ENCODE data around the gene GTF3C5. TPM values are rescaled to one million over a fixed set of nuclear protein-coding genes. Genes with fewer than 3 reads are reported as not detected.

GTF3C5 gene
- polyA plus RNA-seq, 1 of the 3 experiments (the other 2 are of a cell fraction) = 57.3 TPM

GRCh38 chr9:133063500-133064231 lies 32.9 kb downstream of the GTF3C5 start:
- Histone ChIP-seq H2AFZ (ENCODE audit: low read depth) (no peak overlapping the region), H3K4me2 (no peak overlapping the region), H3K4me1 (ENCODE audit: control insufficient read depth in 1 of 2, insufficient read depth in 2 of 2, low read depth in 1 of 2, low read length in 1 of 2) (peaks cover 0 to 20% of the 10 kb centered on the region in 2 experiments; a peak in 1 of 4 replicates), H3F3A (replicated peaks; ENCODE audit: insufficient read depth) (no peaks in the 10 kb centered on the region), H3K4me3 (ENCODE audit: low read depth in 2 of 2, low read length in 1 of 2) (no peak overlapping the region), H4K20me1 (ENCODE audit: insufficient read depth) (no peaks in the 10 kb centered on the region), H3K9ac (no peak overlapping the region), H3K36me3 (replicated peaks in 1 of 2; ENCODE audit: control insufficient read depth in 1 of 2, insufficient read depth in 2 of 2, low read length in 1 of 2) (no peaks in the 10 kb centered on the region), H3K9me2 (no peaks in the 10 kb centered on the region), H3K27ac (ENCODE audit: low read depth in 2 of 2, low read length in 1 of 2) (no peak overlapping the region), H3K27me3 (ENCODE audit: insufficient read depth) (no peaks in the 10 kb centered on the region), H3K9me3 (no peaks in the 10 kb centered on the region), H3K79me2 (ENCODE audit: insufficient read depth) (no peaks in the 10 kb centered on the region)
- ChIA-PET POLR2A (no interaction called here), CTCF (interaction anchor here (1.0 to 1.5 kb wide), 4 partner anchors 15 to 84 kb away, joined by 4 to 5 read pairs (median 5); no protein-coding TSS in a partner anchor)
- peak; percentile 44 for DNase-seq
- TF ChIP-seq RFX5 (IDR thresholded peaks at IDR 0.05; ENCODE audit: low read length) (no peak), RCOR1 (IDR thresholded peaks at IDR 0.05; ENCODE audit: low read length) (no peak), NRF1 (IDR thresholded peaks at IDR 0.05; ENCODE audit: low read depth, low read length) (no peak), ELF1 (IDR thresholded peaks at IDR 0.05) (no peak), CTCF (IDR thresholded peaks at IDR 0.05) (no peak), TAF1 (IDR thresholded peaks at IDR 0.05; ENCODE audit: borderline replicate concordance, low read depth, low read length) (no peak), SMC3 (IDR thresholded peaks at IDR 0.05; ENCODE audit: low read depth, low read length) (no peak)
- 86% methylated on average over 11 of the region's 14 CpGs for WGBS (ENCODE audit: low lambda C conversion rate)

GRCh38 chr9:133064241-133065069 lies 33.7 kb downstream of the GTF3C5 start:
- Histone ChIP-seq H3K9me2 (no peaks in the 10 kb centered on the region), H3K27me3 (ENCODE audit: insufficient read depth) (no peaks in the 10 kb centered on the region), H3K9me3 (no peaks in the 10 kb centered on the region), H3K9ac (no peak overlapping the region), H3K27ac (ENCODE audit: low read depth in 2 of 2, low read length in 1 of 2) (no peak overlapping the region), H2AFZ (ENCODE audit: low read depth) (no peak overlapping the region), H3K79me2 (ENCODE audit: insufficient read depth) (no peaks in the 10 kb centered on the region), H4K20me1 (ENCODE audit: insufficient read depth) (no peaks in the 10 kb centered on the region), H3K36me3 (replicated peaks in 1 of 2; ENCODE audit: control insufficient read depth in 1 of 2, insufficient read depth in 2 of 2, low read length in 1 of 2) (no peaks in the 10 kb centered on the region), H3K4me1 (ENCODE audit: control insufficient read depth in 1 of 2, insufficient read depth in 2 of 2, low read depth in 1 of 2, low read length in 1 of 2) (peaks cover 0 to 14% of the 10 kb centered on the region in 2 experiments; a peak in 1 of 4 replicates), H3K4me2 (no peak overlapping the region), H3K4me3 (ENCODE audit: low read depth in 2 of 2, low read length in 1 of 2) (no peak overlapping the region), H3F3A (replicated peaks; ENCODE audit: insufficient read depth) (no peaks in the 10 kb centered on the region)
- WGBS (ENCODE audit: low lambda C conversion rate) = 93% methylated on average over 18 of the region's 30 CpGs
- TF ChIP-seq MEF2A (IDR thresholded peaks at IDR 0.05; ENCODE audit: borderline replicate concordance, low read depth) (no peak), PBX3 (IDR thresholded peaks at IDR 0.05) (no peak)
- POLR2A ChIA-PET = interaction anchor here (1.5 kb wide), 1 partner anchor 37 kb away, joined by 3 read pairs; no protein-coding TSS in a partner anchor
- no peak for DNase-seq
- CTCF ChIA-PET = interaction anchor here (1.0 to 3.3 kb wide), 6 partner anchors 15 to 87 kb away, joined by 4 to 10 read pairs (median 5); partner anchors contain the start of gene GFI1B

Data from SK-N-SH (cell line).